HK-2 (cell line): ENCODE measurements around the gene CCT6A.
A peak's percentile ranks its signal among the peaks of the same experiment; 100 is the strongest.
"Not testable (repeated sequence)": the region's sequence is repeated elsewhere in the genome, so short reads cannot be mapped to it uniquely, and the experiment has no call there.

Experiments used
- DNase-seq: peaks from one replicate; pipeline ENCODE4 v3.0.0-alpha.2; 2018; ENCODE audit not compliant: unreplicated experiment

CCT6A gene

DNA sequence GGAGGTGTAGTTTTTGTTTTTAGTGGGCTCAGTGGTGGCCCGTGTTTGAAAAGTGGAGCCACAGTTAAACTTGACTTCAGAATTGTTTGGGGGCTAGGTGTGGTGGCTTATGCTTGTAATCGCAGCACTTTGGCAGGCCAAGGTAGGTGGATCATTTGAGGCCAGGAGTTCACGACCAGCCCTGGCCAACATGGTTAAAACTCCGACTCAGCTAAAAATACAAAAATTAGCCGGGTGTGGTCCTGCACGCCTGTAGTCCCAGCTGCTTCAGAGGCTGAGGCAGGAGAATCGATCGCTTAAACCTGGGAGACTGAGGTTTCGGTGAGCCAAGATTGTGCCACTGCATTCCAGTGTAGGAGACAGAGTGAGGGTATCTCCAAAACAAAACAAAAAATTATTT lies 1.8 kb downstream of the CCT6A start:
- DNase-seq: no peak

- DNase-seq: no peak
These were observed 2.4 kb downstream of the CCT6A start for GRCh38 chr7:56053993-56054392.

GRCh38 chr7:56062382-56062781 lies 10.8 kb downstream of the CCT6A start:
- no peak for DNase-seq

DNA sequence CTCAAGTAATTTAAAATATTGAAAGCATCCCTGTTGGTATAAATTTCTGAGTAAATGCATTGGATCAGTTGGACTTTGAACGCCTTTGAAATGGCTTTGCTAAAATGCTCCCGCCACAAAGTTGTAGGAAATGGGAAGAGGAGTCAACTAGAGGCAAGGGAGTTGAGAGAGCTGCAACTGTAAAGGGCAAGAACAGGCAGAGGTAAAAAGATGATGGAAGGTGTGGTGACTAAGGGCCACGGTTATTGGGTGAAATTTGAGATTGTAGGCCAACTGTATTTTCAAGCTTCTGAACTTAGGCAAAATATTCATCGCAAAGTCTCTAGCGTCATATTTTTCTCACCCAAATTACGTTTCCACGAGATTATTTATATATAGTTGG lies 11.9 kb downstream of the CCT6A start:
- DNase-seq: no peak

DNA sequence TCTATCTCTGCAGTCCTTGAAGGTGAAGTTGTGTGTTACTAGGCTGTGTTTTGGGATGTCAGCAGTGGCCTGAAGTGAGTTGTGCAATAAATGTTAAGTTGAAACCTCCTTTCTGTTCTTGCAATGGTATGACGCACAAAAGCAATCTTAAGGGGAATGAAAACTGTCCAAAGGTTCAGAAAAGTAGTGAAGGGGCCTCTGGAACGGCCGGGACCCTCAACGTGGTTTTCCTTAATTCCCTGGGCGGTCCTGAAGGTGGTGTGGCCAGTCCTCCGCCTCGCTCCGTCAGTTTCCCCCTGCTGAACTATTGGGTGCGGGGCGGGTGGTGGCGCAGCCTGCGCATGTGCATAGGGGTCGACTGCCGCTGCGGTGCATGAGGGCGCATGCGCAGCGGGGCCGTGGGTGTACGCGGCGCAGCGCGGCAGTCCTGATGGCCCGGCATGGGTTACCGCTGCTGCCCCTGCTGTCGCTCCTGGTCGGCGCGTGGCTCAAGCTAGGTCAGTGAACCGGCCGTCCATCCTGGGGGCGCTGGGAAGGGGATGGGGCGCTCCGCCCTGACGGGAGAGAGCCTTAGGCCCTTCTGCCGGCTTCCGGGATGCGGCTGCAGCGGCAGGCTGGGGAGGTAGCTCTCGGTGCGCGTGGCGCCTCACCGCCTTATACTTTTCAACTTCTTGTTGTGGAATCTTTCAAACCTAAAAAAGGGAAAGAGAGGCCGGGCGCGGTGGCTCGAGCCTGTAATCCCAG lies 12.5 kb downstream of the CCT6A start, which contains the start of gene SUMF2:
Gene SUMF2, plus strand, starts transcription at position 405 of the 744 bp plus-strand sequence. Its CDS starts 26 bp downstream, at position 431.
- peak; percentile 91 for DNase-seq

DNA sequence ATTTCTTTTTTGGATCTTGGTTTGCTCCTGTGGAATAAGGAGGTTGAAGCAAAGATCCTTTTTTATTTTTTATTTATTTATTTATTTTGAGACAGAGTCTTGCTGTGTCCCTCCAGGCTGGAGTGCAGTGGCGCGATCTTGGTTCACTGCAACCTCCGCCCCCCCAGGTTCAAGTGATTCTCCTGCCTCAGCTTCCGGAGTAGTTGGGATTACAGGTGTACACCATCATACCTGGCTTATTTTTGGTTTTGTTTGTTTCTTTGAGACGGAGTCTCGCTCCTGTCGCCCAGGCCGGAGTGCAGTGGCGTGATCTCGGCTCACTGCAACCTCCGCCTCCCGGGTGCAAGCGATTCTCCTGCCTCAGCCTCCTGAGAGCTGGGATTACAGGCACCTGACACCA lies 14.8 kb downstream of the CCT6A start:
- DNase-seq: not testable (repeated sequence)

GRCh38 chr7:56074371-56074791 lies 22.8 kb downstream of the CCT6A start:
- DNase-seq: peak; percentile 88

DNA sequence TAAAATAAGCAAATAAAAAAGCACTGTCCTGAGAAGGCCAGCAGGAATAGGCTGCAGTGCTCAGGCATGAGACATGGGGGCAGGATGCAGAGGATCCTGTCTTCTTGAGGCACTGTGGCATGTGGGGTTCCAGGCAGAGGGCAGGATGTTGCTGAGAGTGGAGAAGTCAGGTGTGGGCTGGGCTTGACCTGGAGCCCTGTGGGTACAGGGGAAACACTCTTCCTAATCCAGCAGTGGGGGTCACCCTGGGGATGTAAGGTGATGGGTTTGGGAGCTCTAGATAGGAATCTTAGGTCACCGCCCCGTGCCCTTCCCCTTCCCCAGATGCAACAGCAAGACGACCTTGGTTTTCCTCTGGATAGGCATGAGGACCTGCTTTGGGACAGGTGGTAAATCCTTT lies 26.1 kb downstream of the CCT6A start:
- no peak for DNase-seq

- DNase-seq: no peak
These were observed 26.6 kb downstream of the CCT6A start for GRCh38 chr7:56078196-56078595.

GRCh38 chr7:56079450-56080185 lies 28.1 kb downstream of the CCT6A start:
- no peak for DNase-seq

DNA sequence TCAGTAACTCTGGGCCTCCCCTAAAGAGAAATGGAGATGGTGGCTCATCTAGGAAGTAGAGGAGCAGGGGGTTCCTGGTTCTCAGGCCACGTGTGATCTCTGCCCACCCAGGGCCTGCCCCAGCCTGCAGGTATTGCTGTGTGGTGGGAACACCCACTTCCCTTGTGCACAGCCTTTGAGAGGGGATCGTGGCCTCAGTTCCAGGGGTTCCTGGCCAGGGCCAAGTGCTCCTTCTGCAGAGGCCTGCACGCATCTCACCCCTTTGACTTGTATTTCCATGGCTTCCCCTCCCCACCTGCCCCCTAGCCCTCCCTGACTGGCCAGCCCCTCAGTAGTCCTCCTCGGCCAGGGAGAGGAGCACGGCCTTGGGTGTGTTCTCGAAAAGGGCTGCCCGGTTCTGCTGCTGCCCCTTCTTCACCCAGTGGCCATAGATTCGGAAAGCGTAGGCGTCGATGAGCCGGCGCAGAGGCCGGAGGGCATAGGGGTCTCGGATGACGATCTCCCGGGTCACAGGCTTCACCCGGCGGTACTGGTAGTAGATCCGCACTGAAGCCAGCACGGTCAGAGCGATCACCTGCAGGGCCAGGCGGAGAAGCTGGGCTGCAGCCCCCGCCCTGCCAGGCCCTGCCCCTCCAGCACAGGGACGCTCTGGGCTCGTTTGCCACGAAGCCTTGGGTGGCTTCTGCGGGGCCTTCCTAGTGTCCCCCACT lies 29.3 kb downstream of the CCT6A start:
- not testable (repeated sequence) for DNase-seq

DNA sequence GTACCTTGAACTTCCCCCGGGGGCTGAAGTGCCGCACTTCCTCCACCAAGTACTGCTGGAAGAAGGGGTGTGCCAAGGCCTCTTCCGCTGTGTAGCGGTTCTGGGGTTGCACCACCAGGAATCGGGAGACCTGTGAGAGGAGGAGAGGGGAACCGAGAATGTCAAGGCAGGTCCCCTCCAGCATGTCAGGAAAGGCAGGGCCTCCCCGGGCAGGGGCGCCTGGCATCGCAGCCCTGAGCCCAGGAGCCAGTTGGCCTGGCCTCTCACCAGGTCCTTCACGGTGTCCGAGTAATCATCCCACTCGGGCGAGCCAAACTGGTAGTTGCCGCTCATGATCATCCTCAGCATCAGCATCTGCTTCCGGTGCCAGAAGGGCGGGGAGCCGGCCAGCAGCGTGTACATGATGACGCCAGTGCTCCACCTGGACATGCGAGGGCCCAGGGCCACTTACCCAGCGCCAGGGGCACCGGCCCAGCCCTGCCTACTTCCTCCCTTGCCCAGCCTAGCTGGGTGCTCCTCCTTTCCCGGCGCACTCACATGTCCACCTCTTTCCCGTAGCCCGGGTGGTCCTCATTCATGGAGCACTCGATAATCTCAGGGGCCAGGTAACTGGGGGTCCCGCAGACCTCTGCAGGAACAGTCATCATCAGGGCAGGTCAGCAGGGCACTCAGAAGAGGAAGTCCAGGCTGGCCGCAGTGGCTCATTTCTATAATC lies 30.2 kb downstream of the CCT6A start:
- DNase-seq: no peak

- DNase-seq: no peak
These were observed 31.7 kb downstream of the CCT6A start for GRCh38 chr7:56083150-56083785.

GRCh38 chr7:56086761-56087160 lies 35.2 kb downstream of the CCT6A start:
- no peak for DNase-seq

GRCh38 chr7:56087445-56087844 lies 35.9 kb downstream of the CCT6A start:
- DNase-seq: no peak

- DNase-seq: no peak
These were observed 40.0 kb downstream of the CCT6A start for GRCh38 chr7:56091591-56091990.

- not testable (repeated sequence) for DNase-seq
These were observed 40.8 kb downstream of the CCT6A start for GRCh38 chr7:56092388-56092787.

DNA sequence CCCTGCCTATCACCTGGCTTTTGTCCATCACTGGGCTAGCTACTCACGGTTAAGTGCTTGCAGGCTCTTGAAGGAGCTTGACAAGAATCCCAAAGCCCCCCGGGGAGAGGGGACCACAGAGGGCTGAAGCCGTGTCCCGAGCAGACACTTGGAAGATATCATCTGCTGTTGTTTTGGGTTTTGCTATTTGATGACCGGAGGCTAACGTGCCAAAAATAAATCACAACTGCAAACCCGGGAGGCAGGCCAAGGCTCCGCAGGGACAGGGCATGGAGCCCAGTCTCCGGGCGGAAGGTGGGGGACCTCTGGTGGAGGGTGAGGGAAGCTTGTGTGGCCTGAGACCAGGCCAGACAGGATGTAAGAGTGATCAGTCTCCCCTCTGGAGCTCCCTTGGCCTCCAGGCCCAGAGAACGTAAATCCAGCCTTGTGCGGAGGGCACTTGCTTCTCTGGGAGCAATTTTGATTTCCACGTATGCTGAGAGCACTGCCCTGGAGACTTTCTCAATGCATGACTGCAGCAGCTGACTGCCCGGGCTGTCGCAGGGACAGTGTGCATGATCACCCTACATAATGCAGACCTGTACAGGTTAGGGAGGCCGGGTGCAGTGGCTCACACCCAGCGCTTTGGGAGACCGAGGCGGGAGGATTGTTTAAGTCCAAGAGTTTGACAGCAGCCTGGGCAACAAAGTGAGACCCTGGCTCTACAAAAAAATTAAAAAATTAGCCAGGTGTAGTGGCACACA lies 41.4 kb downstream of the CCT6A start, which contains the start of gene PHKG1:
Gene PHKG1, minus strand, starts transcription at position 164 of the 743 bp plus-strand sequence. CDS start 4,011 bp downstream, outside the sequence.
- peak; percentile 39 for DNase-seq

DNA sequence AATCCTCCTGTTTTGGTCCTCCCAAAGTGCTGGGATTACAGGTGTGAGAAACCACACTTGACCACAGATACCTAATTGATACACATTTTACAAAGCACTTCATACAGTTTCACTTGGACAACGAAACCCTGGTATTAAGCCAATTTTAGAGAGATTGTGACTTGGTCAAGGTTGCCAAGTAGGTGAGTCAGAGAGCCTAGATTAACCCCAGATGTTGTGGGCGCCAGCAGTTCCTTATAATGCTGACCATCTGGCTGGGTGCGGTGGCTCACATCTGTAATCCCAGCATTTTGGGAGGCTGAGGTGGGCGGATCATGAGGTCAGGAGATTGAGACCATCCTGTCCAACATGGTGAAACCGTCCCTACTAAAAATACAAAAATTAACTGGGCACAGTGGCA lies 46.1 kb downstream of the CCT6A start:
- DNase-seq: no peak

- DNase-seq: not testable (repeated sequence)
These were observed 46.8 kb downstream of the CCT6A start for GRCh38 chr7:56098187-56099008.
